CD4-positive, alpha-beta T cell treated with Interleukin-6 at 100 ng/mL for 8 hours (primary cell): ENCODE measurements around the gene PSMD1.

ENCODE experiments used
- DNase-seq: peaks from one replicate; pipeline ENCODE4 v3.0.0-alpha.2; 2020; ENCODE audit warnings: mixed read lengths, low spot score

PSMD1 gene

DNA sequence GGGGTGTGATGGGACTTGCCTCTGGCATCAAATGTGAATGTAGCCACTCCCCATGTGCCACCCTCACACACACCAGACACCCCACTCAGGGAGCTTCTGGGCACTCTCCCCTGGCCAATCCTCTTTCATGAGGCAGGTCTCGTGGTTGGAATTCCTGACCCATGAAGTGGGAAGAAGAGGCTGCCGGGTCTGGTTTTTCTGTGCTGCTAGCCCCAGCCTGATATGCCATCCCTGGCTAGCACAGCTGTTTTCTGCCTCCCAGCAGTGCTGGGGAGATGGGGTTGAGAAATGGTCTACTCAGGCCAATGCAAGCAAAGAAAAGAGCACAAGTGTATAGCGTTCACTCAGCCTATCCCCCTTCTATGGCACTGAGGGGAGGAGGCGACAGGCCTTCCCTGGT is 20.5 kb upstream of the PSMD1 start:
- no peak for DNase-seq

DNA sequence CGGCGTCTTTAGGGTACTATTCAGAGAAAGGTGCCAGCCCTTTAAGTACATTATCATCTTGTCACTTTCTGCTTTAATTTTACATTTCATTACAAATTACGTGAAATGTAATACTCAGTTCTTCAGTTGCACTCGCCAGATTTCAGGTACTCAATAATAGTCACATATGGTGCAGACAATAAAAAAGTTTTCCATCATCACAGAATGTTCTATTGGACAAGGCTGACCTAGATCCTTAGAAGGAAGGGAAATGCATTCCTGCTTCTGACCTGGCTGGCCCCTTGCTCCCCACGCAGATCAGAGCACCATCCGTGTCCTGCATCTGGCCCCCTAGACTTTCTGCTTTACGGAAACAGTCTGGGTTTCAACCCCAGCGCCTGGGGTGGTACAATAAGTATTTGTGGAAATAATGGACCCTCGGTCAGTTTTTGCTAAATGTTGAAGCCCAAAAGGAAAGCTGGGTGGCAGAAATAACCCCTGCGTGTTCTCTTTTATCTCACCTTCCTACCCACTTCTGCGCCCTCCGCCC is 20.0 kb upstream of the PSMD1 start:
- no peak for DNase-seq

DNA sequence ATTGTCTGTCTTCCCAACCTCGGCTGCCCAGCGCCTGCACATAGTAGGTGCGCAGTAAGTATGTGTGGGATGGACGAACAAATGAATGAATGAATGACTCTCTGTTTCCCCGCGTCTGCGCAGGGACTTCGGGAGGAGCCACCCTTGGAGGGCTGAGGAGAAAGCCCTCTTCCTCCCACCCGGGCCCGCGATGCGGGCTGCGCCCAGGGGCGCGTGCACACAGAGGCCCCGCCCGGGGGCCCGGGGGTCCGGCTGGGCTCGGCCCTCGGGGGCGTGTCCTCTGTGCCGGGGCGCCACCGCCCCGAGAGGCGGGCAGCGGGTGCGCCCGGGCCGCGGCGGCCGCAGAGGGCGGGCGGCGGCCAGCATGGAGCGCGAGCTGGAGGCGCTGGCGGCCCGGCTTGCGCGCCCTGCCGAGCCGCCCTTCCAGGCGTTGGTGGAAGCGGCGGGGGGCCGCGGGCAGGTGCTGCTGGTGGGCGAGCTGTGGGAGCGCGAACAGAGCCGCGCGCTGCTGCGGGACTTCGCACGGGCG is 19.4 kb upstream of the PSMD1 start, which contains the start of gene C2orf72:
TSS of gene C2orf72 (plus strand) at position 322 of the 529 bp plus-strand sequence. CDS start at position 365, 43 bp downstream.
- no peak for DNase-seq

DNA sequence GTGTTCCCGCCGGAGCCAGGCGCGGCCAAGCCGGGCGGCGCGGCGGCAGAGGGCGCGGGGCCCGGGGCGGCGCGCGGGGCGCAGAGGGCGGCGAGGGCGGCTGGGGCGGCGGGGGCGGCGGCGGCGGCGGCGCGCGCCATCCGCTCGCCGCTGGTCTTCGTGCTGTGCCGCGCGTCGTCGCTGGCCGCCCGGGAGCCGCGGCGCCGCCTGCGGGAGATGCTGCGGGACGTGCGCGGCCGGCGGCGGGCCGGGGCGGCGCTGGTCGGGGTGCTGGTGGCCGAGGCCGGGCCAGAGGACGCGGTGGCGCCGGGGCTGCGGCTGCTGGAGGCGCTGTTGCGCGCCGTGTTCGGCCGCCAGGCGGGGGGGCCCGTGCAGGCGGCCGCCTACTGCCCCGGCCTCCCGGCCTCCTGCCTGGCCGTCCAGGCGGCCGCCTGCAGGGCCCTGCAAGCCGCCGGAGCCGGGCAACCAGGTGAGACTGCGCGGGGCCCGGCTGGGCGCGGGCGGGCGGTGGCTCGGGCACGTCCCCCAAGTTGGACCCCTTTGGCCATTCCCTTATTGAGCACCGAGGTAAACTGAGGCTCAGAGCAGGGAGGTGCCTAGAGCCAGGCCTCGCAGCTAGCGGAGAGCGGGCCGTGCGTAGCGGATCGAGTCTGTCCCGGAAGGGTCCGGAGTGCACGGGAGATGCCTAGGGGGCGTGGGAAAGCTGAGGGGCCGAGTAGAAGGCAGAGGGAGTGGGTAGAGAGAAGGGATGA is 18.8 kb upstream of the PSMD1 start:
- no peak for DNase-seq

DNA sequence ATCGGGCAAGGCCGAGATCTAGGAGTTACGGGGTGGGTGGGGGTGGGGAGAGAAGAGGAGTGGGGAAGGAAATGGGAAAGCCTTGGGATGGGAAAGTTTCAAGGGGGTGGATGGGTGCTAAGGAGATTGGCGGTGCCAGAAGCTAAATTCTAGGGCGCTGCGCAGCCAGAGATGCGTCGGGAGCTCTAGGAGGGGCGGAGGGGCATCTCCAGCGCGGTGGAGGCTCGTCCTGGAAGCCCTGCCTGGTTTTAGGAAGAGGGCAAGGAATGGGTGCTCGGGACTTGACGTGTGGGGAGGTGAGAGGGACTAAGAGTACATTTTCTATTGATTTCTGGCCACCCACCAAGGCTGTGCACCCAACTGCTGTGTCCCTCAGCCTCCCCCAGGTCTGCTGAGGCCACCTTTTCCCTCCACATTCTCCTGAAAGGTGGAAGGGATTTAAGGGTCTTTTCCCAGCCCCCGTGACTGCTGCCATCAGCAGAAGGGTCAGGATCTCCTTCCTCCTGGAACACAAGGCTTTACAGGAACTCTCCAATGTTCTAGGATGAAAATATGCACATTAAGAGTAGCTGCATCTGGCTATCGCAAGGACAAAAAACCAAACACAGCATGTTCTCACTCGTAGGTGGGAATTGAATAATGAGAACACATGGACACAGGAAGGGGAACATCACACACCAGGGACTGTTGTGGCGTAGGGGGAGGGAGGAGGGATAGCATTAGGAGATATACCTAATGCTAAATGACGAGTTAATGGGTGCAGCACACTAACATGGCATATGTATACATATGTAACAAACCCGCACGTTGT is 18.0 kb upstream of the PSMD1 start:
- DNase-seq = no peak

DNA sequence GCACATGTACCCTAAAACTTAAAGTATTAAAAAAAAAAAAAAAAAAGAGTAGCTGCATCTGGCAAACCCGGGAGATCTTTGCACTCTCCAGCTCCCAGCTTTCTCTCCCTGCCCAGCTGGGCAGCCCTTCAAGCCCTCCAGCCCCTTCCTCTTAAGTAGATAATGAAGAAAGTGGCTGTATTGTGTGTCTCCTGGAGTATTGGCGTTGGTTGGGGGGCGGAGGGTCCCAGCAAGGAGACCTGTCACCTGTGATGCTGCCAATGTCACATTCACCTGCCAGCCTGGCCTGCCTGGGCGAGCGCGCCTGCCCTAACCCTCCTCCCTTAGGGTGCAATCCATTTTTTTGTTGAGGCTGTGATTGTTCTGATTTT is 17.4 kb upstream of the PSMD1 start:
- DNase-seq = no peak

DNA sequence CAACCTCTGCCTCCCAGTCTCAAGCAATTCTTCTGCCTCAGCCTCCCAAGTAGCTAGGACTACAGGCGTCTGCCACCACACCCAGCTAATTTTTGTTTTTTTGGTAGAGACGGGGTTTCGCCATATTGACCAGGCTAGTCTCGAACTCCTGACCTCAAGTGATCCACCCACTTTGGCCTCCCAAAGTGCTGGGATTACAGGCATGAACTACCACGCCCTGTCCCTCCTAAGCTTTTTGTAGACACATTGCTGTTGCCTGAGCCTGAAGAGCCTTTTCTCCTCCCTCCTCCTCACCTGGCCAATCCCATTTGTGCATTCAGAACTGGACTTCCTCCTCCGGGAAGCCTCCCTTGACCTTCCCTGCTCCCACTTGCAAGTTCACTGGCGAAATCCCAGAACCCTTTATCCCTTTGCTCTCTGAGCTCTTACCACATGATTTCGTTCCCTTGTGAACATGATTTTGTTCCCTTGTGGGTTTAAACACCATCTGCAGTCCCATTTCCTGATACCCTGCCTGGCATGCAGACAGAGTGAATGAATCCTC is 16.8 kb upstream of the PSMD1 start:
- no peak for DNase-seq

DNA sequence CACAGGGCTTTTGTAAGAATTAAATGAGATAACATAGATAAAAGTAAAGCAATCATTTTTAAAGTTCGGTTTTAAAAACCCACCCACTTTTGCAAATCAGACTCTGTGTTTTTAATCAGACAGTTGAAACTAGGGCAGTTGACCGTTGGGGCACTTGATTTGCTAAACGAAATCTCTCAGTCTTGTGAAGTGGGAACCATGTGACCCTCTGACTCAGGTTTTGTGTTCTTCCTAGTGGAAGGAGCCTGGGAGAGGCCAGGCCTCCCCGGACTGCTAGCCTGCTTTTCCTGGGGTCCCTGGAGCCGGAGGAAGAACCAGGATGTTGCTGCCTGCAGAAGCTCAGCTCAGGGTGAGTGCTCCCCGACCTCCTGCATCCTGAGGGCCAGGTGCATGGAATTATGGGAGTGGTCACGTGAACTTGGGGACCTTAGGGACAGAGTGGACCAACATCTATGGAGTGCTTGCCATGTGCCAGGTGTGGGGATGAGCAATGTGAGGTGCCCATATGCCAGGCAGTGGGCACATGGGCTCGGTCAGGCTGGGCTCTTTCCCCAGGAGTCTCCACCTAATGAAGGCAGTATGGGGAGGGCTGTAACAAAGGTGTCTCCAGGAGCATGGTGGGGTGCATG is 15.5 kb upstream of the PSMD1 start:
- no peak for DNase-seq

DNA sequence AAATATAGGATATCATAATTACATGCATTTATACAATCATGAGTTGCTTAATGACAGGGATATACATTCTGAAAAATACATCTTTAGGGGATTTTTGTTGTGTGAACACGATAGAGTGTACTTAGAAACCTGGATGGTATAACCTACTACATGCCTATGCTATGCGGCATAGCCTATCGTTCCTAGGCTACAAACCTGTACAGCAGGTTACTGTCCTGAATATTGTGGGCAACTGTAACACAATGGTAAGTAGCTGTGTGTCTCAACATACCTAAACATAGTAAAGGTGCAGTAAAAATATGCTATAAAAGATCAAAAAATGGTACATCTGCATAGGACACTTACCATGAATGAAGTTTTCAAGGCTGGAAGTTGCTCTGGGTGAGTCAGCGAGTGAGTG is 12.9 kb upstream of the PSMD1 start:
- DNase-seq = no peak

DNA sequence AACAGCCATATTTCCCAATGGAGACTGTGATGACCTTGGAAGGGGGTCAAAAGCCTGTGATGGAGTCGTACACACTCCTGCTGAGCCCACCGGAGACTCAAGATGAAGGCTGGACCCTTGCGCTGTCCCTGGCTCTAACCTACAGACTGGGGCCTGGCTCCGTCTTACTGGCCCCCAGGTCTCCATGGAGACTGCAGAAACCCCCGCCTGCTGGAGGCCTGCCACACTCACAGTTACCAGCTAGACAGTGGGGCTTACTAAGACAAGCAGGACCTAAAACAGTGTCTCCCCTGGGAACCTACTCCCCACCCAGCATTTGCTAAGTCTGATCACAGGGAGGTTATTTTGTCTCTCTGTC is 9.8 kb upstream of the PSMD1 start:
- no peak for DNase-seq

DNA sequence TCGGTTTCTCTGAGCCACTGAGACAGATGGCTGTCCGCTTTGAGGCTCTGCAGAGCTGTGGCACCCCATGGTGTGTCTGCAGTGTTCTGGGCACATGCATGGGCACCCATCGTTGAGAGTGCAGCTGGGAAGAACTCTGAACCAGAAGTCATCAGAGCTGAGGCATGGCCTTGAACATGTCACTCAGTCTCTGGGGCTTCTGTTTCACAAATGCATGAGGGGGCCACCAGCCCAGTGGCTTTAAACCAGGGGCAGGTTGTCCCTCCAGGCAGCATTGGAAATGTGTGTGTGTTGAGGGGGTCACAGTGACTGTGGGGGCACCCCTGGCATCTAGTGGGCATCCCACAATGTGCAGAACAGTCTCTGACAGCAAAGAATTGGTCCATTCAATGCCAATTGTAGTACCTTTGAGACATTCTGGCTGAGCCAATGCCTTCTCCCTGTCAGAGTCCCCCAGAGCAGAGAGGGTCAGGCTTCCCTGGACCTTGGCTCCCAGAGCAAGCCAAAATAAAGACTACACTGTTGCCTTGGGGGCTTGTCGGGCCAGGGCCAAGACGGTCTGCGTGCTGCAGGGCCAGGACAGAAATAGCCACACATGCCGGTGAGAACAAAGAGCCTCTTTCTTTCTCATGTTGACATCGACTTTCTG is 9.3 kb upstream of the PSMD1 start:
- no peak for DNase-seq

DNA sequence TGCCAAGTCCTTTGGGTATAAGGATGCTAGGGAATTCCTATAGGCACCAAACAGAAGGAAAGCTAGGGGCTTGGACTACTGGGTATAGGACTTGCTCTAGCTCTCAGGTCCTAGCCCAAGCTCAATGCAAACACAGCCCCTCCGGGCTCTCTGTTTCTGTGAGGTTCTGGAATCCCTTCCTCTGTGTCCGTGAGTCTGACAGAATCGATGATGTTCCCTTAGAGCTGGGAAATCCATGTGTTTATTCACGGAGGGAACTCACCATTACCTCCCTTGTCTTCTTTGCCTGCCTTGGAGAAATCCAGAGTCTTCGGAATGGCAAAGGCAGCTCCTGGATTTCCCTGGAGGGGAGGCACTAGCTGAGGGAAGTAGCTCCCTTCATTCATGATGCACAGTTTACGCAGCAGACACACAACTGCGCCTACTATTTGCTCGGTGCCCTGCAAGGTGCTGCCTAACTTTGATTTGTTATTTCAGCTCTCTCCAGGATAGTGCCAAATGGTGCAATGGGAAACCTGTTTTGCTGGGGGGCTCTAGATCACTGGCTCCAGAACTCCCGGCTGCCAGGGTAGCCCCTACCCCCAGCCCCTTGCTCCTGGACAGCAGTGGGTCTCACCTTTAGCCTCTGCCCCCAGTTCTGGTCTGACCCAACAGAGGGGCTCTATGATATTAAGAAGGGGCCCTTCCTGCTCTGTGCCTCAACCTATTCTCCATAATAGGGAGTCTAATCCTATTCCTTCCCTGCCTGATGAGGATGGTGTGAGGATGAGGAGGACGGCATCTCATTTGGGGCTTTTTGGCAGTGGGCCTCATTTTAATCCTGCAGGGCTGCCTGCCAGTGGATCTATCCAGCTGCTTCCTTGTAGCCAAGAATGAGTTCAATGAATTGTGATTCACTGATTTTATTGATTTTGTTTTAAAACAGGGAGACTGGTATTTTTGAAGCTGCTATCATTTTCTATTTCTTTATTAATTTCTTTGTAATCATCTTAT is 8.4 kb upstream of the PSMD1 start:
- DNase-seq = no peak

DNA sequence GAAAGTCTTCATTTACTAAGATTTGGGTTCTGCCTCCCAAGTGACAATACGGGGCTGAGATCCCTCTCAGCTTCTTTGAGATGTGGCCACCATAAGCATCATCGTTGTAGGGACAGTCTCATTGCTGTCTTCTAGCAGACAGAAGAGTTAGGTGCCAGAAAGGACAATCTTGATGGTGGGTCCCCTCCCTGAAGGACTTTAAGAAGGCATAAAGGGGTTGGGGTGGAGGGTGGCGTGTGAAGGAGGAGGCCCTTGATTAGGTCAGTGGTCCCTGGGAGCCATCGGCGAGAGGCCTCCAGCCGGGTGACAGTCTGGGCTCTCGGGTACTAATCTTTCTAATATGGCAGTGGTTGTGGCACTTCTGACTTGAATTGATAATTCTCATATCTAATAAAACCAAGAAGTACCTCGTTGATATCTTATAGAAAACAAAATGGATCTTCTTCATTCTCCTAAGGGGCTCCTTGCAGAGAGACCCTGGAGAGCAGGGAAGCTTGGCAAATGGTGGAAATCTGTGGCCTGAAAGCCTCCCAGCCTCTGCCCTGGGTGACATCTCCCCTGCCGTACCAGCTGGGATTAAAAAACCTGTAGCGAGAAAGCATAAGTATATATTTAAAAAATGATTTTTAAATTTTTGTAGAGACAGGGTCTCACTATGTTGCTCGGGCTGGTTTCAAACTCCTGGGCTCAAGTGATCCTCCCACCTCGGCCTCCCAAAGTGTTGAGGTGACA is 7.2 kb upstream of the PSMD1 start:
- no peak for DNase-seq

DNA sequence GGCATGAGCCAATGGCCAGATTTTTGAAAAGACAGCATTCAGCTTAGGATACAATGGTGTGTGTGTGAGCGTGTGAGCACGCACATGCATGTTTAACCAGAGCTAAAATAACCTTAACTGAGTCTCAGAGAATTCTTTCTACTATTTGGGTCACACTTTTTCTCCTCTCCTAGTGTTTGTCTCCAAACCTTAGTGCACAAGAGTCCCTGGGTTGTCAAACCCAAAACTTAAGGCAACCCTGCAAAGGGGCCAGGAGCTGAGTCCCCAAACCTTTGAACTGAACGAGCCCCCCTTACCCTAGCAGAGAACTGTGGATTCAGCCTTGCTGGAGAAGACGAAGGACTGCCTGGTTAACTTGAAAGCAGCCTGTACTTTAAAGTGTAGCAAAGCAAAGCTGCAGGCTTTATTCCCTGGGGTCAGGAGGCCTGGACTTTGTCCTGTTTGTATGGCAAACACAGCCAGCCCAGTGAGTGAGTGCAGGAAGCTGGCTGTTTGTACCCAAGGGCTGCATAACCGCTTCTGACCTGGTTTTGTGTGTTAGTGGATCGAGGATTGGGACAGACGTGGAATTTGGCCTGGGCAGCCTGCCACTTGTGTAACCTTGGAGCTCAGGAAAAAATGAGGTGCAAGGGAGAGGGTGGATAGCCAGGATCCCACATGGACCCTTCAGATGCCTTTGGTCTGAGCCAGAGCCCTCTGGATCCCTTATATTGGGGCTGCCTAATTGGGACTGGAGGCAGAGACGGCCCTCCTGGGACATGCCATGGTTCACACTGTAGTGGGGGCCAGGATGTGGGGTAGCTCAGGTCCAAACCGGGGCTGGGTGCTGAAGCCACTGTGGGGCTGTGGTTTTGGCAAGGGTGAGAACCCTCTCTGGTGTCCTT is 6.4 kb upstream of the PSMD1 start:
- DNase-seq = no peak

DNA sequence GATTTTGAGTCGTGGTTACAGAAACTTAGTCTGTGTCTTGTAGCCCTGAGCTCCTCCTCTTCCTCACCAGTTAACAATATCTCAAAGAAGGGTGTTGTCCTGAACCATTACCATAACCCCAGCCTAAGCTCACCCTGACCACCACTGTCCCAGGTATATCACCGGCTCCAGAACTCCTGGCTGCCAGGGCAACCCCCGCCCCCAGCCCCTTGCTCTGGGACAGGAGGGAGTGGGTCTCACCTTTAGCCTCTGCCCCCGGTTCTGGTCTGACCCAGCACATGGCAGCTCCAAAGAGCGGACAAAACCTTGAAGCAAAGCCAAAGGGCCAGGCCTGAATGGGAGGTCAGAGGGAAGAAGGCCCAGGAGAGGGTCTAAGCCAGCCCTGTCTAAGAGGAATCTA is 5.6 kb upstream of the PSMD1 start:
- DNase-seq = no peak

DNA sequence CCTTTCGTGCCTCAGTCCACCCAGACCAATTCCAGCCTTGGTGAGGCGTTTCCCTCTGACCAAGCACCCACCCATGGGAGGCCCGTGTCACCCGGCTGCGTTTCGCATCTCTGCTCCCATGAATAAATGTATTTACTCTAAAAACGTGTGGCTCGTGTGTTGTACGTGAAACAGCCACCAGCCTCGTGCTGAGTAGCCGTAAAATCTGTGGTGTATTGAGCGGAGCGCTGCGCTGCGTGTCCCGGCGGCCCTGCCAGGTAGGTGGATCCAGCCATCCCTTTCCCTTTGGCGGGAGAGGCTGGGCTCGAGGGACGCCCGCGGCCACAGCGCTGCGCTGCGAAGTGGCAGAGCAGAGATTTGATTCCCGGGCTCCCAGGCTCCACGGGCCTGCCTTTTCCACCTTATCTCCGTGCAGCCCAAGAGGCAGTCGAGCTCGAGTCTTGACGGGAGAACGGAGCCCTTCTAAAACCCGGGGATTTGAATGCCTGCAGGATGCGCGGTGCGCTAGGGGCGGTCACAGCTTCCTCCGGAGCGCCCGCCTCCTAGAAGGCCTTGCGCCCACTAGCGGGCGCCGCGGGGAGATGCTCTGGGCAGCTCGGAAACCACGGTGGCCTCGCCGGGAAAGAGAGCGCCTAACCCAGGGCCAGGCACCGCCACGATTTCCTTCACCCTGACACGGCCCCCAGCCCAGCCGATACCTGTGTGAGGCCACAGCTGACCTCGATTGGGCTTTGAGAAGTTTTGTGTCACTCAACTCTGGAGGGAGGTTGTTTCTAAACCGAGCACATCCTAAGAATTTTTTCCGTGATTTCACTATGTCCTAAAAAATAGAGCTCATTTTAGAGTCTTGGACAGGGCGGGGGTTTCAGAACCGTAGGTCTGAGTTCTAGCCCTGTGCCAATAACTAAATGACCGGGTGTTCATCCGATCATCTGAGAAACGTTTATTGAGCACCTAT is 3.9 kb upstream of the PSMD1 start:
- peak; percentile 83 for DNase-seq

DNA sequence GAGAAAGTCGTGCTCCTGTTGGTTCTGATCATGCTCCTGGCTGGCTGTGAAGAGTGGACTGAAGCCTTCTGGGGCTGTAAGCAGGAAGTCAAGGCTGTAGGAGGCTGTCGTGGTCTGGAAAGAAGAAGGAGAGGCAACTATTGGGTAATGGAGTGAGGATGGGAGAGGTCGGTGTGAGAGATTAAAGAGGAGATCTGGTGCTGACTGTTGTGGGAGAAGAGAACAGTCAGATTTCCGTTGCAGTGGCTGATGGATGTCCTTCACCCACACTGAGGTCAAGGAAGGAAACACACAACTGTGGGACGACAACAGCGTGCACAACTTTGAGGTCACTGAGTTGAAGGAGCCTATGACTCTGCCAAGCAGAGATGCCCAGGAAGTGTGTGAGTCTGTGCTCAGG is 2.8 kb upstream of the PSMD1 start:
- DNase-seq = no peak

DNA sequence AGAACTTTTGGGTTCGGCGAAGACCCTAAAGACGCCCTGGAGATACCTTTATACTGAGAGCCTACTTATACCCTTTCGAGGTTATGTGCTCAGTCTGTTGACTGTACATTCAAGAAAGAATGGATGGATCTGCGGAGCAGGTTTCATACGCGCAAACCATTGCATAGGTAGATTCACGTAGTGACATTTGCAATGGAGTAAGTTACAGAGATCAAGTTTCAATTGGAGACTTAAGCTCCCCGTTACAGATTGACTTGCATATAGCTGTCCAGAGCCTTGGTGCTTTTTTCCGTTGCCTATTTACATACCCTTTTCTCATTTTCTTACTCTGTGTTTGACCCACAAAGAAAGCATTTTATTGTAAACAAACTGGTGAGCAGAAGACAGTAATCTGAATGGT is 923 bp downstream of the PSMD1 start:
- DNase-seq = no peak
